H1 (cell line): Measurements from ENCODE around the gene PMP22.

Experiments
- BACH1 ChIP-seq: IDR thresholded peaks from 2 replicates; pipeline ENCODE4 v1.6.1; 2012; ENCODE audit warnings: low read length, improper control_type of control experiment
- SP2 ChIP-seq: IDR thresholded peaks from 2 replicates; pipeline ENCODE4 v1.6.1; 2012; ENCODE audit warnings: mild to moderate bottlenecking, low read length, inconsistent platforms

DNA sequence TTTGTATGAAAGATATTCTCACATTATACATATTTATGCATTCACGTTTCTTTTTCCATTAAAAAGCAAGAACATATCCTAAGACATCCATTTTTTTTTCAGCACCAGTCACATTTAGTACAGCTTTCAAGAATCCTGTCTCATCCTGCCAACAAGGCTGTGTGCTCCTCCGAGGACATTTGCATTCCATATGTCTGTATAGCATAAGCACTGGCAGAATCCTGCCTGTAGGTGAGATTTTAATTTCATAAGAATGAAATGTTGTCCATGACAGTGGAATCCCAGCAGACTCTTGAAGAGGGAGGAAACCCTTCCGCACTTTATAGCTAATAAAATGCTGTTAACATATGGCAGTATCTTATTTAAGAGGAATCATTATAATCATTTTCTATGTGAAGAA lies 2.9 kb upstream of the PMP22 start:
- TF ChIP-seq BACH1 (no peak), SP2 (no peak)
